H9 (cell line): ENCODE data around the gene ANO10. TPM values are rescaled to one million over a fixed set of nuclear protein-coding genes. Genes with fewer than 3 reads are reported as not detected.

ENCODE experiments used
- DNase-seq: peaks from one replicate; pipeline ENCODE4 v3.0.0-alpha.2; 2017
- H2AFZ ChIP-seq: one replicate; pipeline ENCODE4 v1.6.1; 2013; ENCODE audit warnings: mild to moderate bottlenecking, low read length, control low read depth, moderate library complexity
- H2AK5ac ChIP-seq: 2 replicates; pipeline ENCODE4 v1.6.1; 2013; ENCODE audit warnings: low read length, control low read depth, mixed read lengths; ENCODE audit not compliant: insufficient read length
- H2BK120ac ChIP-seq: one replicate; pipeline ENCODE4 v1.6.1; 2013; ENCODE audit warnings: low read depth, mild to moderate bottlenecking, low read length, control low read depth, inconsistent platforms; ENCODE audit not compliant: poor library complexity, severe bottlenecking
- H2BK12ac ChIP-seq: 2 replicates; pipeline ENCODE4 v1.6.1; 2013; ENCODE audit warnings: low read length, control low read depth, mixed read lengths, low read depth; ENCODE audit not compliant: insufficient read length
- H2BK15ac ChIP-seq: 2 replicates; pipeline ENCODE4 v1.6.1; 2013; ENCODE audit warnings: low read depth, low read length, control low read depth
- H2BK20ac ChIP-seq: one replicate; pipeline ENCODE4 v1.6.1; 2013; ENCODE audit warnings: low read depth, mild to moderate bottlenecking, low read length, control low read depth, inconsistent platforms; ENCODE audit not compliant: poor library complexity, severe bottlenecking
- H2BK5ac ChIP-seq: 2 replicates; pipeline ENCODE4 v1.6.1; 2013; ENCODE audit warnings: low read length, control low read depth, mixed read lengths; ENCODE audit not compliant: insufficient read length
- H3K14ac ChIP-seq: 2 replicates; pipeline ENCODE4 v1.6.1; 2013; ENCODE audit warnings: low read length, control low read depth; ENCODE audit not compliant: insufficient read depth
- H3K18ac ChIP-seq: 2 replicates; pipeline ENCODE4 v1.6.1; 2013; ENCODE audit warnings: low read depth, mild to moderate bottlenecking, mixed read lengths, low read length, control low read depth; ENCODE audit not compliant: insufficient read length
- H3K23ac ChIP-seq: 2 replicates; pipeline ENCODE4 v1.6.1; 2013; ENCODE audit warnings: low read length, control low read depth, mixed read lengths, low read depth; ENCODE audit not compliant: insufficient read length
- H3K23me2 ChIP-seq: 2 replicates; pipeline ENCODE4 v1.6.1; 2013; ENCODE audit warnings: low read depth, mild to moderate bottlenecking, mixed read lengths, low read length, control low read depth; ENCODE audit not compliant: insufficient read length, poor library complexity, severe bottlenecking
- H3K27ac ChIP-seq: 2 replicates; pipeline ENCODE4 v1.5.1; 2013; ENCODE audit warnings: low read length, control low read depth, mixed read lengths, low read depth; ENCODE audit not compliant: insufficient read length
- H3K27me3 ChIP-seq: 2 replicates; pipeline ENCODE4 v1.6.1; 2013; ENCODE audit warnings: low read length, control low read depth, inconsistent platforms; ENCODE audit not compliant: insufficient read depth
- H3K4ac ChIP-seq: 2 replicates; pipeline ENCODE4 v1.6.1; 2013; ENCODE audit warnings: low read depth, mild to moderate bottlenecking, control low read depth, inconsistent platforms, low read length, moderate library complexity
- H3K4me1 ChIP-seq: 2 replicates; pipeline ENCODE4 v1.6.1; 2013; ENCODE audit warnings: low read length, control low read depth, inconsistent platforms; ENCODE audit not compliant: insufficient read depth
- H3K4me2 ChIP-seq: 2 replicates; pipeline ENCODE4 v1.6.1; 2013; ENCODE audit warnings: low read length, control low read depth, mixed read lengths; ENCODE audit not compliant: insufficient read length, insufficient read depth
- H3K56ac ChIP-seq: 2 replicates; pipeline ENCODE4 v1.6.1; 2013; ENCODE audit warnings: low read depth, mild to moderate bottlenecking, mixed read lengths, low read length, control low read depth; ENCODE audit not compliant: insufficient read length
- H3K79me1 ChIP-seq: 2 replicates; pipeline ENCODE4 v1.6.1; 2013; ENCODE audit warnings: low read depth, mild to moderate bottlenecking, moderate library complexity, low read length, control low read depth, inconsistent platforms; ENCODE audit not compliant: insufficient read depth, poor library complexity, severe bottlenecking
- H3K79me2 ChIP-seq: 2 replicates; pipeline ENCODE4 v1.6.1; 2013; ENCODE audit warnings: low read length, control low read depth, inconsistent platforms; ENCODE audit not compliant: insufficient read depth
- H3K9ac ChIP-seq: 2 replicates; pipeline ENCODE4 v1.6.1; 2013; ENCODE audit warnings: low read length, control low read depth, mixed read lengths; ENCODE audit not compliant: insufficient read length; ENCODE audit errors: extremely low read depth
- H3K9me3 ChIP-seq: one replicate; pipeline ENCODE4 v1.6.1; 2013; ENCODE audit warnings: low read depth, low read length, inconsistent platforms; ENCODE audit not compliant: control insufficient read depth
- H3T11ph ChIP-seq: one replicate; pipeline ENCODE4 v1.6.1; 2013; ENCODE audit warnings: mild to moderate bottlenecking, low read length, control low read depth, inconsistent platforms
- H4K20me1 ChIP-seq: one replicate; pipeline ENCODE4 v1.6.1; 2013; ENCODE audit not compliant: control insufficient read depth, insufficient read length, insufficient read depth
- H4K5ac ChIP-seq: 2 replicates; pipeline ENCODE4 v1.6.1; 2013; ENCODE audit warnings: low read depth, mild to moderate bottlenecking, mixed read lengths, low read length, control low read depth; ENCODE audit not compliant: insufficient read length
- H4K8ac ChIP-seq: replicated peaks from 2 replicates; pipeline ENCODE4 v1.6.1; 2013; ENCODE audit warnings: low read length, control low read depth, mixed read lengths, low read depth; ENCODE audit not compliant: insufficient read length
- H4K91ac ChIP-seq: 2 replicates; pipeline ENCODE4 v1.6.1; 2013; ENCODE audit warnings: low read depth, mild to moderate bottlenecking, moderate library complexity, mixed read lengths, low read length, control low read depth; ENCODE audit not compliant: insufficient read length
- H3K27ac Mint-ChIP-seq, 3 experiments: 2 replicates in 2 of 3; 3 replicates in 1 of 3; pipeline ENCODE4 v1.8.0; 2020 to 2021; ENCODE audit warnings: mixed read lengths in 3 of 3, mild to moderate bottlenecking in 1 of 3, moderate library complexity in 1 of 3
- H3K27me3 Mint-ChIP-seq: 2 replicates; pipeline ENCODE4 v1.8.0; 2021; ENCODE audit warnings: low read depth, mild to moderate bottlenecking, moderate library complexity, mixed read lengths
- H3K36me3 Mint-ChIP-seq, 3 experiments: 2 replicates in 2 of 3; 3 replicates in 1 of 3; pipeline ENCODE4 v1.8.0; 2020 to 2021; ENCODE audit warnings: low read depth in 3 of 3, mixed read lengths in 3 of 3; ENCODE audit not compliant: insufficient read depth in 1 of 3
- H3K4me1 Mint-ChIP-seq, 2 experiments: 2 replicates each; pipeline ENCODE4 v1.8.0; 2020; ENCODE audit warnings: mixed read lengths in 2 of 2
- H3K4me3 Mint-ChIP-seq, 2 experiments: 2 replicates in 1 of 2; 3 replicates in 1 of 2; pipeline ENCODE4 v1.8.0; 2020 to 2021; ENCODE audit warnings: mild to moderate bottlenecking in 2 of 2, mixed read lengths in 2 of 2, moderate library complexity in 1 of 2
- H3K9me3 Mint-ChIP-seq, 2 experiments: 2 replicates in 1 of 2; 3 replicates in 1 of 2; pipeline ENCODE4 v1.8.0; 2020; ENCODE audit warnings: mild to moderate bottlenecking in 2 of 2, mixed read lengths in 2 of 2, moderate library complexity in 1 of 2
- CTCF ChIP-seq: fragments of 200-600 bp; sonication (generic); conservative IDR thresholded peaks from 3 replicates; pipeline ENCODE4 v1.8.0; 2021; ENCODE audit warnings: antibody characterized with exemption, mild to moderate bottlenecking
- WGBS: extraction: QIAGEN DNeasy Blood & Tissue Kit; methylation state at CpG from one replicate; pipeline ENCODE4 v1.1.7; 2013; ENCODE audit warnings: missing lambda C conversion rate, low lambda C conversion rate, mixed read lengths; ENCODE audit not compliant: insufficient read length; ENCODE audit errors: extremely low coverage; 5-methylcytosine and 5-hydroxymethylcytosine counted together
- total RNA-seq: library from RNA; stranded (reverse); gene quantifications from 2 replicates; pipeline ENCODE4 v1.2.1, GENCODE V29; 2021

The ANO10 gene
- total RNA-seq, 1 experiment from 2014 or later: 38.7 TPM

- Histone ChIP-seq H2BK120ac (no peak overlapping the region), H2AK5ac (no peak overlapping the region), H3K27ac (no peak overlapping the region), H3K79me1 (no peaks in the 10 kb centered on the region), H4K91ac (no peak overlapping the region), H3K4me2 (no peak overlapping the region), H3K23me2 (no peaks in the 10 kb centered on the region), H3K4ac (no peak overlapping the region), H4K20me1 (no peaks in the 10 kb centered on the region), H4K8ac (no peak overlapping the region), H3K4me1 (no peaks in the 10 kb centered on the region), H3K18ac (no peak overlapping the region), H2BK15ac (no peak overlapping the region), H2BK12ac (no peak overlapping the region), H2AFZ (no peak overlapping the region), H3K23ac (no peak overlapping the region), H3K27me3 (no peaks in the 10 kb centered on the region), H4K5ac (no peak overlapping the region), H3T11ph (no peak overlapping the region), H2BK5ac (no peak overlapping the region), H2BK20ac (no peak overlapping the region), H3K14ac (no peak overlapping the region), H3K79me2 (no peaks in the 10 kb centered on the region), H3K9ac (no peak overlapping the region), H3K9me3 (no peaks in the 10 kb centered on the region), H3K56ac (no peak overlapping the region)
- peaks cover 13 to 17% of the 10 kb centered on the region in 2 experiments for H3K4me1 Mint-ChIP-seq
- H3K4me3 Mint-ChIP-seq: no peak overlapping the region
- WGBS: no CpG with 5 or more reads among the region's 2 CpGs
- DNase-seq: no peak
- H3K27me3 Mint-ChIP-seq: peaks cover 2% of the 10 kb centered on the region; the same call in 1 of the 2 replicates
- peak; percentile 73 for TF ChIP-seq CTCF
- H3K27ac Mint-ChIP-seq: no peak overlapping the region; a peak in 1 of 7 replicates
- H3K36me3 Mint-ChIP-seq: no peaks in the 10 kb centered on the region; a peak in 1 of 7 replicates
- H3K9me3 Mint-ChIP-seq: no peaks in the 10 kb centered on the region
Observed at GRCh38 chr3:43503067-43503728, 118.6 kb downstream of the ANO10 start.
